ENCODE results near the gene SALL3.

The SALL3 gene

GRCh38 chr18:79010802-79011201 lies 31.2 kb downstream of the SALL3 start:
- ChIA-PET CTCF (interaction anchor here (1.3 to 1.5 kb wide), 2 partner anchors 10 to 11 kb away, joined by 3 to 5 read pairs; no protein-coding TSS in a partner anchor), POLR2A (no interaction called here)
- TF ChIP-seq CTCF (IDR thresholded peaks at IDR 0.05; ENCODE audit: control extremely low read depth, extremely low read depth, low read depth, missing control alignments): no peak
- DNase-seq (ENCODE audit: extremely low spot score): no peak

- CTCF ChIA-PET: interaction anchor here (1.3 to 1.5 kb wide), 2 partner anchors 11 to 12 kb away, joined by 3 to 5 read pairs; no protein-coding TSS in a partner anchor
- DNase-seq (ENCODE audit: extremely low spot score): no peak
- POLR2A ChIA-PET: no interaction called here
- no peak for TF ChIP-seq CTCF (IDR thresholded peaks at IDR 0.05; ENCODE audit: control extremely low read depth, extremely low read depth, low read depth, missing control alignments)
Measured at GRCh38 chr18:79011300-79011870, 31.8 kb downstream of the SALL3 start.

- no peak for DNase-seq (ENCODE audit: extremely low spot score)
- ChIA-PET CTCF (no interaction called here), POLR2A (no interaction called here)
- TF ChIP-seq CTCF (IDR thresholded peaks at IDR 0.05; ENCODE audit: control extremely low read depth, extremely low read depth, low read depth, missing control alignments): no peak
Measured at GRCh38 chr18:79013869-79014268, 34.3 kb downstream of the SALL3 start.

DNA sequence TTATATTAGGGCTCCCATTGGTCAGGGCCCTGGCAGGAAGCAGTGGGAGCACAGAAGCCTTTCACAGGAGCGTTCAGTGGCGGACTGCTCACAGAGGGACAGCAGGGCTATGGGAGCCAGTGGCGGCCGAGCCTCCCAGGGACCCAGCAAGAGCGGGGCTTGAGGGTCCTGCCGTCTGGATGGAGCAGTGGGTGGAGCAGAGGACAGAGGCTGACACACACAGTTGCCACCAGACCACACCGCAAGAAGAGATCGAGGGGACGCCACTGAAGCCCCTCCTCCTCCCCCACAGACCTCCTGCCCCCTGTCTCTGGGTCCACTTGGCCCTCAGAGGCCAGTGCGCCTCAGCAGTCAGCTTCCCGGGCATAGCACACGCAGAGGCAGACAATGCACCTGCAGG lies 39.3 kb downstream of the SALL3 start:
- ChIA-PET CTCF (no interaction called here), POLR2A (no interaction called here)
- DNase-seq (ENCODE audit: extremely low spot score): no peak
- TF ChIP-seq CTCF (IDR thresholded peaks at IDR 0.05; ENCODE audit: control extremely low read depth, extremely low read depth, low read depth, missing control alignments): no peak

DNA sequence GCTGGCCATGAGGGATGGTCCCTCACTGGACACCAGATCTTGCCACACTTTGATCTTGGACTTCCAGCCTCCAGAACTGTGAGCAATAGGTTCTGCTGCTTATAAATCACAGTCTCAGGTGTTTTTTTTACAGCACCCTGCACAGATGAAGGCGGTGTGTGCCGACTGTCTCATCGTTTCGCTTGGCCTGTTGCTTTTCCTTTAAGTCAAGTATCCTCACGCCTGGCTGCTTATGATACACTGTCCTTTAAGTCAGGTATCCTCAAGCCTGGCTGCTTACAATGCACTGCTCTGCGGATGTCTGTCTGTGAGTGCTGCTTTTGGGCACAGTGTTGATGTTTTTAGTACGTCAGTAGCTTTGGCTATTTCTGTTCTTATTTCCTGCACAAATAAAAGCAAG lies 40.3 kb downstream of the SALL3 start:
- ChIA-PET CTCF (no interaction called here), POLR2A (no interaction called here)
- TF ChIP-seq CTCF (IDR thresholded peaks at IDR 0.05; ENCODE audit: control extremely low read depth, extremely low read depth, low read depth, missing control alignments): no peak
- no peak for DNase-seq (ENCODE audit: extremely low spot score)

DNA sequence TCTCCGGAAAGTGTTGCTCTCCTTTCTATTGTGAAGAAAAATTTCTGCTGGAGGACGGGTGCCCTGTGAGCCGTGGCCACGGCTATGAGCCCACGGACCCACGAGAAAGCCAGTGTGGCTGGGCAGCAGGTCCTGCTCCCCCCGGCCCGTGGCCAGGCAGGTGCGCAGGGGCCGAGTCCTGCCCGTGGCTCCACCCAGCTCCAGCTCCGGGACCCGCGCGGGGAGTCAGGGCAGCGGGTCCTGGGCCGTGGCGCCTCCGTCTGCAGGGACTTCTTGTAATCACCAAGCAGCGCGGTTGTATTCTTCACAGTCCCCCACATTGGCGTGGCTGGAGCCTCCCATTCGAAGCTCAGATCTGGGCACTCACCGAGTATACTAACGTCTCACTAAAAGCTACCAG lies 43.0 kb downstream of the SALL3 start:
- ChIA-PET POLR2A (no interaction called here), CTCF (interaction anchor here (0.6 to 1.1 kb wide), 2 partner anchors 8 to 38 kb away, joined by 3 read pairs; no protein-coding TSS in a partner anchor)
- no peak for TF ChIP-seq CTCF (IDR thresholded peaks at IDR 0.05; ENCODE audit: control extremely low read depth, extremely low read depth, low read depth, missing control alignments)
- DNase-seq (ENCODE audit: extremely low spot score): no peak
